Mesendoderm (in vitro differentiated cells): ENCODE results near the gene BRMS1.

ENCODE experiments used
- DNase-seq: peaks from one replicate; pipeline ENCODE4 v3.0.0; 2013
- H2AK5ac ChIP-seq: 2 replicates; pipeline ENCODE4 v1.6.1; 2013; ENCODE audit warnings: low read length, inconsistent platforms
- H2BK120ac ChIP-seq: 2 replicates; pipeline ENCODE4 v1.6.1; 2013; ENCODE audit warnings: low read depth, mild to moderate bottlenecking, low read length, moderate library complexity, mixed read lengths
- H2BK15ac ChIP-seq: replicated peaks from 2 replicates; pipeline ENCODE4 v1.6.1; 2013; ENCODE audit warnings: low read depth, mild to moderate bottlenecking, moderate library complexity
- H2BK5ac ChIP-seq: 2 replicates; pipeline ENCODE4 v1.6.1; 2013; ENCODE audit warnings: low read length, inconsistent platforms
- H3K18ac ChIP-seq: 2 replicates; pipeline ENCODE4 v1.6.1; 2013; ENCODE audit warnings: mild to moderate bottlenecking, low read length, mixed read lengths
- H3K23ac ChIP-seq: one replicate; pipeline ENCODE4 v1.6.1; 2013; ENCODE audit warnings: low read length
- H3K27ac ChIP-seq: 2 replicates; pipeline ENCODE4 v1.5.1; 2013; ENCODE audit warnings: low read depth, mild to moderate bottlenecking, inconsistent platforms, low read length, moderate library complexity
- H3K27me3 ChIP-seq: 2 replicates; pipeline ENCODE4 v1.6.1; 2013; ENCODE audit warnings: low read length, control low read depth, mild to moderate bottlenecking, inconsistent platforms; ENCODE audit not compliant: insufficient read depth, poor library complexity
- H3K36me3 ChIP-seq: 2 replicates; pipeline ENCODE4 v1.6.1; 2013; ENCODE audit warnings: low read length, inconsistent platforms; ENCODE audit not compliant: control insufficient read depth, insufficient read depth
- H3K4ac ChIP-seq: one replicate; pipeline ENCODE4 v1.6.1; 2013; ENCODE audit warnings: low read depth, mild to moderate bottlenecking, low read length, moderate library complexity
- H3K4me1 ChIP-seq: 2 replicates; pipeline ENCODE4 v1.6.1; 2013; ENCODE audit warnings: low read depth, low read length, inconsistent platforms; ENCODE audit not compliant: control insufficient read depth
- H3K4me2 ChIP-seq: 2 replicates; pipeline ENCODE4 v1.6.1; 2013; ENCODE audit warnings: low read length
- H3K4me3 ChIP-seq: 2 replicates; pipeline ENCODE4 v1.5.1; 2013; ENCODE audit warnings: mild to moderate bottlenecking, low read length
- H3K56ac ChIP-seq: one replicate; pipeline ENCODE4 v1.6.1; 2013; ENCODE audit warnings: low read length
- H3K79me1 ChIP-seq: 2 replicates; pipeline ENCODE4 v1.6.1; 2013; ENCODE audit warnings: low read length, inconsistent platforms
- H3K79me2 ChIP-seq: 2 replicates; pipeline ENCODE4 v1.6.1; 2013; ENCODE audit warnings: mild to moderate bottlenecking, low read length; ENCODE audit not compliant: control insufficient read depth, insufficient read depth
- H3K9ac ChIP-seq: 2 replicates; pipeline ENCODE4 v1.6.1; 2013; ENCODE audit warnings: low read length, inconsistent platforms
- H4K5ac ChIP-seq: one replicate; pipeline ENCODE4 v1.6.1; 2013; ENCODE audit warnings: low read length
- H4K8ac ChIP-seq: one replicate; pipeline ENCODE4 v1.6.1; 2013; ENCODE audit warnings: low read depth, mild to moderate bottlenecking, control low read depth, low read length, moderate library complexity
- WGBS: extraction: QIAGEN DNeasy Blood & Tissue Kit; methylation state at CpG from one replicate; pipeline ENCODE4 v1.1.7; 2013; ENCODE audit warnings: low lambda C conversion rate, missing lambda C conversion rate; ENCODE audit not compliant: insufficient coverage; ENCODE audit errors: extremely low coverage; 5-methylcytosine and 5-hydroxymethylcytosine counted together

Gene BRMS1

GRCh38 chr11:66331542-66332370 is 13.1 kb downstream of the BRMS1 start:
- no CpG with 5 or more reads among the region's 12 CpGs for WGBS
- H3K18ac ChIP-seq: no peak overlapping the region

GRCh38 chr11:66330931-66331330 is 14.0 kb downstream of the BRMS1 start:
- DNase-seq: no peak

More at GRCh38 chr11:66331542-66332370, 13.1 kb downstream of the BRMS1 start:
- Histone ChIP-seq H3K27me3 (no peaks in the 10 kb centered on the region), H3K23ac (no peak overlapping the region), H3K79me1 (no peaks in the 10 kb centered on the region), H3K4me1 (peaks cover 6% of the 10 kb centered on the region), H4K5ac (no peak overlapping the region), H3K27ac (no peak overlapping the region), H3K9ac (no peak overlapping the region), H3K4me2 (no peak overlapping the region), H2AK5ac (no peak overlapping the region), H4K8ac (no peak overlapping the region), H3K36me3 (no peaks in the 10 kb centered on the region), H3K79me2 (no peaks in the 10 kb centered on the region), H3K4me3 (no peak overlapping the region), H2BK5ac (no peak overlapping the region), H2BK120ac (no peak overlapping the region), H2BK15ac (no peak overlapping the region), H3K56ac (no peak overlapping the region), H3K4ac (no peak overlapping the region)
- DNase-seq: no peak

GRCh38 chr11:66329165-66329673 is 15.7 kb downstream of the BRMS1 start:
- no peak overlapping the region for H2BK120ac ChIP-seq
- no peak overlapping the region for H3K9ac ChIP-seq
- no peaks in the 10 kb centered on the region for H3K79me2 ChIP-seq
- H3K36me3 ChIP-seq: no peaks in the 10 kb centered on the region
- H3K18ac ChIP-seq: no peak overlapping the region
- no CpG with 5 or more reads among the region's 3 CpGs for WGBS
- no peak overlapping the region for H3K27ac ChIP-seq
- H3K4me1 ChIP-seq: peaks cover 8% of the 10 kb centered on the region
- H2BK5ac ChIP-seq: no peak overlapping the region
- no peak for DNase-seq
- H3K4me2 ChIP-seq: no peak overlapping the region
- no peak overlapping the region for H4K5ac ChIP-seq
- H3K56ac ChIP-seq: no peak overlapping the region
- H4K8ac ChIP-seq: no peak overlapping the region
- H2AK5ac ChIP-seq: no peak overlapping the region
- no peak overlapping the region for H2BK15ac ChIP-seq
- no peak overlapping the region for H3K23ac ChIP-seq
- H3K4me3 ChIP-seq: no peak overlapping the region
- no peaks in the 10 kb centered on the region for H3K27me3 ChIP-seq
- no peak overlapping the region for H3K4ac ChIP-seq
- no peaks in the 10 kb centered on the region for H3K79me1 ChIP-seq

More at GRCh38 chr11:66330931-66331330, 14.0 kb downstream of the BRMS1 start:
- Histone ChIP-seq H3K4me2 (no peak overlapping the region), H3K4ac (no peak overlapping the region), H2BK15ac (no peak overlapping the region), H3K4me1 (peaks cover 6% of the 10 kb centered on the region), H3K56ac (no peak overlapping the region), H3K36me3 (no peaks in the 10 kb centered on the region), H4K5ac (no peak overlapping the region), H2AK5ac (no peak overlapping the region), H3K79me1 (no peaks in the 10 kb centered on the region), H3K4me3 (no peak overlapping the region), H3K18ac (no peak overlapping the region), H3K79me2 (no peaks in the 10 kb centered on the region), H3K27ac (no peak overlapping the region), H3K9ac (no peak overlapping the region), H3K23ac (no peak overlapping the region), H2BK120ac (no peak overlapping the region), H2BK5ac (no peak overlapping the region), H3K27me3 (no peaks in the 10 kb centered on the region), H4K8ac (no peak overlapping the region)
- WGBS: no CpG with 5 or more reads among the region's 10 CpGs

GRCh38 chr11:66328302-66329144 is 16.4 kb downstream of the BRMS1 start:
- peak; percentile 93 for DNase-seq
- Histone ChIP-seq H3K4me1 (peaks cover 8% of the 10 kb centered on the region), H2BK120ac (no peak overlapping the region), H2AK5ac (no peak overlapping the region), H4K5ac (no peak overlapping the region), H3K4me3 (no peak overlapping the region), H3K79me1 (no peaks in the 10 kb centered on the region), H3K9ac (peak overlapping the region; percentile 50), H4K8ac (no peak overlapping the region), H2BK15ac (no peak overlapping the region), H3K18ac (no peak overlapping the region), H3K4me2 (peak overlapping the region; percentile 14), H3K27ac (peak overlapping the region; percentile 2), H3K23ac (no peak overlapping the region), H3K4ac (no peak overlapping the region), H3K36me3 (no peaks in the 10 kb centered on the region), H3K79me2 (no peaks in the 10 kb centered on the region), H3K27me3 (no peaks in the 10 kb centered on the region), H3K56ac (peak overlapping the region; percentile 81), H2BK5ac (peak overlapping the region; percentile 43)
- WGBS: no CpG with 5 or more reads among the region's 19 CpGs

- Histone ChIP-seq H3K23ac (no peak overlapping the region), H3K9ac (no peak overlapping the region), H2BK5ac (no peak overlapping the region), H3K56ac (peak overlapping the region; percentile 72), H2BK15ac (no peak overlapping the region), H2BK120ac (no peak overlapping the region), H4K5ac (no peak overlapping the region), H3K4ac (no peak overlapping the region), H4K8ac (no peak overlapping the region), H3K79me2 (no peaks in the 10 kb centered on the region), H3K27me3 (no peaks in the 10 kb centered on the region), H2AK5ac (peak overlapping the region; percentile 93), H3K36me3 (no peaks in the 10 kb centered on the region), H3K18ac (no peak overlapping the region), H3K4me1 (peaks cover 8% of the 10 kb centered on the region), H3K79me1 (no peaks in the 10 kb centered on the region), H3K27ac (no peak overlapping the region), H3K4me2 (no peak overlapping the region), H3K4me3 (no peak overlapping the region)
- no CpG with 5 or more reads among the region's 3 CpGs for WGBS
- no peak for DNase-seq
Observed at GRCh38 chr11:66328031-66328301, 16.9 kb downstream of the BRMS1 start.
